ENCODE results near the gene ZRANB3. TPM values are rescaled to one million over a fixed set of nuclear protein-coding genes. Genes with fewer than 3 reads are reported as not detected.
"Not testable (repeated sequence)": the region's sequence is repeated elsewhere in the genome, so short reads cannot be mapped to it uniquely, and the experiment has no call there.

ZRANB3 gene
- 15.6 and 15.9 TPM in 2 replicates for total RNA-seq (2014; rRNA removed; shearing (Covaris generic))

- Histone ChIP-seq H3K9me3 (replicated peaks) (no peaks in the 10 kb centered on the region), H3K36me3 (no peaks in the 10 kb centered on the region; the same call in 1 of the 2 replicates), H3K27me3 (no peaks in the 10 kb centered on the region), H3K4me3 (peak within 1 kb of the TSS; percentile 77), H3K27ac (peak within 1 kb of the TSS; percentile 92), H3K4me1 (no peaks in the 10 kb centered on the region)
- peak; percentile 97 to 99 for DNase-seq
Measured at GRCh38 chr2:135530313-135531230, at the start of gene ZRANB3. Gene ZRANB3 (minus strand): TSS chr2:135531218.

GRCh38 chr2:135573620-135574019, 42.6 kb upstream of the ZRANB3 start:
- Histone ChIP-seq H3K4me1 (no peaks in the 10 kb centered on the region), H3K9me3 (replicated peaks) (no peaks in the 10 kb centered on the region), H3K27ac (no peak overlapping the region), H3K36me3 (no peaks in the 10 kb centered on the region; the same call in 1 of the 2 replicates), H3K4me3 (no peak overlapping the region), H3K27me3 (no peaks in the 10 kb centered on the region)
- no peak for DNase-seq

- Histone ChIP-seq H3K27ac (no peak overlapping the region), H3K9me3 (replicated peaks) (no peaks in the 10 kb centered on the region), H3K27me3 (no peaks in the 10 kb centered on the region), H3K4me1 (no peaks in the 10 kb centered on the region), H3K4me3 (no peak overlapping the region), H3K36me3 (no peaks in the 10 kb centered on the region; the same call in none of the 2 replicates)
- no peak for DNase-seq
Measured at GRCh38 chr2:135570884-135571283, 39.9 kb upstream of the ZRANB3 start.

- H3K36me3 ChIP-seq: peaks cover 4% of the 10 kb centered on the region
- DNase-seq: no peak
- H3K9me3 ChIP-seq (replicated peaks): no peaks in the 10 kb centered on the region
Measured at GRCh38 chr2:135563793-135564192, 32.8 kb upstream of the ZRANB3 start.

GRCh38 chr2:135561925-135562324, 30.9 kb upstream of the ZRANB3 start:
- DNase-seq: no peak
- H3K36me3 ChIP-seq: peaks cover 4% of the 10 kb centered on the region
- H3K27ac ChIP-seq: no peak overlapping the region
- H3K9me3 ChIP-seq (replicated peaks): no peaks in the 10 kb centered on the region
- no peaks in the 10 kb centered on the region for H3K4me1 ChIP-seq
- H3K4me3 ChIP-seq: no peak overlapping the region
- no peaks in the 10 kb centered on the region for H3K27me3 ChIP-seq

More at GRCh38 chr2:135563793-135564192, 32.8 kb upstream of the ZRANB3 start:
- H3K4me3 ChIP-seq: no peak overlapping the region
- H3K27me3 ChIP-seq: no peaks in the 10 kb centered on the region
- no peak overlapping the region for H3K27ac ChIP-seq
- no peaks in the 10 kb centered on the region for H3K4me1 ChIP-seq

GRCh38 chr2:135557530-135557929, 26.5 kb upstream of the ZRANB3 start:
- H3K9me3 ChIP-seq (replicated peaks): 0 out of 2 replicates have a peak, but pooled peaks cover 3% of the 10 kb centered on the region
- DNase-seq: no peak
- H3K4me3 ChIP-seq: no peak overlapping the region
- H3K27ac ChIP-seq: no peak overlapping the region
- H3K36me3 ChIP-seq: peaks cover 7% of the 10 kb centered on the region; the same call in 1 of the 2 replicates
- no peaks in the 10 kb centered on the region for H3K27me3 ChIP-seq
- no peaks in the 10 kb centered on the region for H3K4me1 ChIP-seq

- Histone ChIP-seq H3K27me3 (no peaks in the 10 kb centered on the region), H3K4me1 (no peaks in the 10 kb centered on the region), H3K36me3 (peaks cover 8% of the 10 kb centered on the region; the same call in 1 of the 2 replicates), H3K4me3 (no peak overlapping the region), H3K9me3 (replicated peaks) (0 out of 2 replicates have a peak, but pooled peaks cover 3% of the 10 kb centered on the region), H3K27ac (no peak overlapping the region)
- no peak for DNase-seq
Measured at GRCh38 chr2:135555311-135555710, 24.3 kb upstream of the ZRANB3 start.

- H3K4me1 ChIP-seq: no peaks in the 10 kb centered on the region
- no peak for DNase-seq
- peaks cover 8% of the 10 kb centered on the region for H3K36me3 ChIP-seq
- H3K4me3 ChIP-seq: no peak overlapping the region
- no peak overlapping the region for H3K27ac ChIP-seq
- no peaks in the 10 kb centered on the region for H3K27me3 ChIP-seq
- 0 out of 2 replicates have a peak, but pooled peaks cover 3% of the 10 kb centered on the region for H3K9me3 ChIP-seq (replicated peaks)
Measured at GRCh38 chr2:135552887-135553286, 21.9 kb upstream of the ZRANB3 start.

- H3K27ac ChIP-seq: no peak overlapping the region
- 0 out of 2 replicates have a peak, but pooled peaks cover 3% of the 10 kb centered on the region for H3K9me3 ChIP-seq (replicated peaks)
- no peak overlapping the region for H3K4me3 ChIP-seq
- peaks cover 8% of the 10 kb centered on the region for H3K36me3 ChIP-seq
- no peaks in the 10 kb centered on the region for H3K27me3 ChIP-seq
- no peaks in the 10 kb centered on the region for H3K4me1 ChIP-seq
- DNase-seq: no peak
Measured at GRCh38 chr2:135551356-135551755, 20.3 kb upstream of the ZRANB3 start.

- Histone ChIP-seq H3K4me3 (no peak overlapping the region), H3K27ac (no peak overlapping the region), H3K4me1 (no peaks in the 10 kb centered on the region), H3K27me3 (no peaks in the 10 kb centered on the region), H3K9me3 (replicated peaks) (no peaks in the 10 kb centered on the region), H3K36me3 (peaks cover 4% of the 10 kb centered on the region)
- no peak for DNase-seq
Measured at GRCh38 chr2:135547311-135547710, 16.3 kb upstream of the ZRANB3 start.

GRCh38 chr2:135546436-135546835, 15.4 kb upstream of the ZRANB3 start:
- no peaks in the 10 kb centered on the region for H3K9me3 ChIP-seq (replicated peaks)

GRCh38 chr2:135533545-135533944, 2.5 kb upstream of the ZRANB3 start:
- H3K27ac ChIP-seq; DNase-seq; H3K9me3 ChIP-seq (replicated peaks): not testable (repeated sequence)

More at GRCh38 chr2:135546436-135546835, 15.4 kb upstream of the ZRANB3 start:
- no peaks in the 10 kb centered on the region for H3K4me1 ChIP-seq
- no peak overlapping the region for H3K4me3 ChIP-seq
- no peak for DNase-seq
- H3K27me3 ChIP-seq: no peaks in the 10 kb centered on the region
- no peaks in the 10 kb centered on the region; the same call in 1 of the 2 replicates for H3K36me3 ChIP-seq
- H3K27ac ChIP-seq: no peak overlapping the region

GRCh38 chr2:135532581-135532980, 1.6 kb upstream of the ZRANB3 start:
- no peaks in the 10 kb centered on the region for H3K4me1 ChIP-seq
- H3K9me3 ChIP-seq (replicated peaks): no peaks in the 10 kb centered on the region
- no peak for DNase-seq
- no peaks in the 10 kb centered on the region for H3K27me3 ChIP-seq
- H3K4me3 ChIP-seq: peak overlapping the region; percentile 77
- H3K36me3 ChIP-seq: no peaks in the 10 kb centered on the region; the same call in 1 of the 2 replicates
- no peak overlapping the region; the same call in 1 of the 2 replicates for H3K27ac ChIP-seq

More at GRCh38 chr2:135533545-135533944, 2.5 kb upstream of the ZRANB3 start:
- H3K27me3 ChIP-seq, H3K4me1 ChIP-seq, H3K36me3 ChIP-seq, H3K4me3 ChIP-seq: not testable (repeated sequence)

GRCh38 chr2:135531231-135532197, 496 bp upstream of the ZRANB3 start, which contains the start of gene R3HDM1:
Gene R3HDM1 (plus strand): TSS chr2:135531484. CDS start chr2:135604846, 73,362 bp downstream.
- H3K4me3 ChIP-seq: peak within 1 kb of the TSS; percentile 77
- H3K27me3 ChIP-seq: no peaks in the 10 kb centered on the region
- H3K27ac ChIP-seq: peak within 1 kb of the TSS; percentile 92
- H3K36me3 ChIP-seq: no peaks in the 10 kb centered on the region; the same call in 1 of the 2 replicates
- no peaks in the 10 kb centered on the region for H3K4me1 ChIP-seq
- H3K9me3 ChIP-seq (replicated peaks): no peaks in the 10 kb centered on the region
- DNase-seq: peak; percentile 99 to 100

All from SJCRH30 (cell line).